Kidney (tissue), 22 donors: Measurements from ENCODE around the gene ADAMTS6. TPM values are rescaled to one million over a fixed set of nuclear protein-coding genes. Genes with fewer than 3 reads are reported as not detected.

Experiments used
- DNase-seq, 5 donors: peaks; one replicate each; pipeline ENCODE4 v3.0.0-alpha.2; 2013 to 2020
- FAIRE-seq: peaks from 2 replicates; lab custom pipeline; 2012; peaks lifted over from hg19 to GRCh38; lab: Jason Lieb, UNC
- H3K27ac ChIP-seq, 2 donors: one replicate each; pipeline ENCODE4 v1.7.0; 2013; ENCODE audit warnings: low read depth in 2 of 2, low read length in 2 of 2, inconsistent platforms in 1 of 2
- H3K27me3 ChIP-seq: one replicate; pipeline ENCODE4 v1.7.1; 2013; ENCODE audit warnings: low read length, inconsistent platforms; ENCODE audit not compliant: control insufficient read depth, insufficient read depth
- H3K36me3 ChIP-seq, 3 donors: one replicate each; pipeline versions ENCODE4 v1.7.0 to v1.7.1; 2013; ENCODE audit warnings: low read length in 3 of 3, control low read depth in 1 of 3, inconsistent platforms in 1 of 3; ENCODE audit not compliant: insufficient read depth in 3 of 3, control insufficient read depth in 2 of 3
- H3K4me1 ChIP-seq, 3 donors: one replicate each; pipeline versions ENCODE4 v1.7.0 to v1.7.1; 2013; ENCODE audit warnings: low read length in 3 of 3, inconsistent platforms in 1 of 3, low read depth in 1 of 3; ENCODE audit not compliant: control insufficient read depth in 2 of 3, insufficient read depth in 2 of 3
- H3K4me3 ChIP-seq, 3 donors: one replicate each; pipeline versions ENCODE4 v1.7.0 to v1.8.1; 2013; ENCODE audit warnings: low read length in 3 of 3, control low read depth in 1 of 3, inconsistent platforms in 1 of 3
- H3K9ac ChIP-seq, 3 donors: one replicate each; pipeline versions ENCODE4 v1.7.0 to v1.7.1; 2013; ENCODE audit warnings: low read length in 3 of 3, control low read depth in 1 of 3, inconsistent platforms in 1 of 3
- H3K9me3 ChIP-seq, 3 donors: one replicate each; pipeline versions ENCODE4 v1.7.0 to v1.7.1; 2013; ENCODE audit warnings: low read length in 3 of 3, control low read depth in 1 of 3, inconsistent platforms in 1 of 3; ENCODE audit not compliant: control insufficient read depth in 2 of 3, insufficient read depth in 1 of 3
- CTCF ChIP-seq: IDR thresholded peaks from 3 replicates; pipeline ENCODE4 v1.5.1; 2012; ENCODE audit warnings: mild to moderate bottlenecking, moderate library complexity, borderline replicate concordance; ENCODE audit not compliant: insufficient read depth; ENCODE audit errors: extremely low read depth
- intact Hi-C: fragments of 100-400 bp; cut with DNase I; formaldehyde crosslinking; loops from one replicate; pipeline ENCODE4 v1.11.1; 2022
- long read RNA-seq, 10 donors: library from polyadenylated mRNA in 1 of 10; unstranded in 1 of 10; transcript quantifications; one replicate each; pipeline ENCODE4 v2.0.0 and lab custom pipeline, GENCODE V29; 2021 to 2026
- polyA plus RNA-seq: library from polyadenylated mRNA; stranded (reverse); fragments of 350-450 nt; fragmentation: Illumina TruSeq; extraction: RNeasy Lipid Tissue Mini Kit (QIAGEN cat#74804); gene quantifications from one replicate; pipeline ENCODE4 v1.2.3, GENCODE V29; 2014; ENCODE audit warnings: low read depth, low replicate concordance; ENCODE audit not compliant: insufficient read depth
- total RNA-seq: library from RNA; stranded (reverse); fragmentation: NEBNext Ultra II Directional; extraction: Animal tissue kit (Norgen Biotek cat#: 25700); gene quantifications from one replicate; pipeline ENCODE4 v1.2.1, GENCODE V29; 2021
- donor health status: control.
- donor health status: control.
- donor health status: control.
- donor health status: control.
- donor health status: control.
- donor health status: DM: yes; HTN: yes; CAD: no.
- donor health status: Normal renal cell carcinoma (clear cell type).

ADAMTS6 gene
- 6.7 TPM for total RNA-seq
- polyA plus RNA-seq, result 0.32 TPM
- long read RNA-seq, donor 1, result 0 reads
- long read RNA-seq, donor 2, result 0 reads
- long read RNA-seq, donor 3, result 0 reads
- long read RNA-seq, donor 4, result 0 reads
- long read RNA-seq, donor 5, result 0 reads
- long read RNA-seq, donor 6, result 0 reads
- long read RNA-seq, donor 7, partial matches to known transcripts, result 1 of 2 reads
- long read RNA-seq, donor 7, other reads (novel, unspliced or antisense), result 1 of 2 reads
- long read RNA-seq, donor 8, result 0 reads
- long read RNA-seq, donor 9, result 0 reads
- long read RNA-seq, donor 10, result 0 reads

- Histone ChIP-seq H3K27ac (peak within 1 kb of the TSS; percentile 58 to 68), H3K4me3 (peak within 1 kb of the TSS; percentile 84 to 94 (median 84)), H3K9ac (peak within 1 kb of the TSS; percentile 64 to 90 (median 74)), H3K4me1 (peaks cover 0 to 4% (median 0%) of the 10 kb centered on the region in 3 donors), H3K9me3 (no peaks in the 10 kb centered on the region), H3K27me3 (peaks cover 3% of the 10 kb centered on the region), H3K36me3 (no peaks in the 10 kb centered on the region)
- TF ChIP-seq CTCF, result no peak
- DNase-seq (peak; percentile 85 to 96 (median 92)), FAIRE-seq (no peak)
- intact Hi-C loops, result loop anchor here (10.0 kb wide), 1 partner anchor 527 kb away; no protein-coding TSS in a partner anchor
Observed at GRCh38 chr5:65481635-65482295, at the start of gene ADAMTS6. TSS of gene ADAMTS6 (minus strand) at chr5:65481920. CDS start at chr5:65473673, 8,247 bp downstream.

GRCh38 chr5:65530904-65531303, 49.2 kb upstream of the ADAMTS6 start:
- H3K9me3 ChIP-seq, result no peaks in the 10 kb centered on the region
- intact Hi-C loops, result no loop called here
- H3K9ac ChIP-seq, result no peak overlapping the region
- FAIRE-seq, result no peak
- no peak for TF ChIP-seq CTCF
- H3K4me3 ChIP-seq, result no peak overlapping the region
- H3K27ac ChIP-seq, result no peak overlapping the region
- H3K27me3 ChIP-seq, result no peaks in the 10 kb centered on the region
- H3K36me3 ChIP-seq, result no peaks in the 10 kb centered on the region
- H3K4me1 ChIP-seq, result no peaks in the 10 kb centered on the region
- DNase-seq, result no peak

- TF ChIP-seq CTCF, result no peak
- intact Hi-C loops, result no loop called here
- Histone ChIP-seq H3K4me1 (no peaks in the 10 kb centered on the region), H3K27ac (no peak overlapping the region), H3K36me3 (no peaks in the 10 kb centered on the region), H3K27me3 (no peaks in the 10 kb centered on the region), H3K9ac (no peak overlapping the region), H3K9me3 (no peaks in the 10 kb centered on the region), H3K4me3 (no peak overlapping the region)
- DNase-seq (no peak), FAIRE-seq (no peak)
Observed at GRCh38 chr5:65525726-65526125, 44.0 kb upstream of the ADAMTS6 start.
